ENCODE measurements around the gene RPS16. TPM values are rescaled to one million over a fixed set of nuclear protein-coding genes. Genes with fewer than 3 reads are reported as not detected.

The RPS16 gene
- total RNA-seq, 1 donor from 2014 or later, result 2,362 TPM

- no peak overlapping the region for H3K4me3 ChIP-seq (ENCODE audit: low read depth, low read length)
- no peak for TF ChIP-seq CTCF (conservative IDR thresholded peaks at IDR 0.05; ENCODE audit: low read depth, low read length)
- no peak for DNase-seq (ENCODE audit: low read depth)
These were observed 40.0 kb upstream of the RPS16 start for GRCh38 chr19:39475748-39476147.

- DNase-seq (ENCODE audit: low read depth), result no peak
- peak; percentile 87 for TF ChIP-seq CTCF (conservative IDR thresholded peaks at IDR 0.05; ENCODE audit: low read depth, low read length)
- no peak overlapping the region for H3K4me3 ChIP-seq (ENCODE audit: low read depth, low read length)
These were observed 38.4 kb upstream of the RPS16 start for GRCh38 chr19:39474139-39474620.

GRCh38 chr19:39473443-39473960, 37.8 kb upstream of the RPS16 start:
- DNase-seq (ENCODE audit: low read depth), result no peak
- no peak overlapping the region for H3K4me3 ChIP-seq (ENCODE audit: low read depth, low read length)
- no peak for TF ChIP-seq CTCF (conservative IDR thresholded peaks at IDR 0.05; ENCODE audit: low read depth, low read length)

GRCh38 chr19:39472746-39473442, 37.1 kb upstream of the RPS16 start:
- H3K4me3 ChIP-seq (ENCODE audit: low read depth, low read length), result no peak overlapping the region
- no peak for DNase-seq (ENCODE audit: low read depth)
- no peak for TF ChIP-seq CTCF (conservative IDR thresholded peaks at IDR 0.05; ENCODE audit: low read depth, low read length)

- DNase-seq (ENCODE audit: low read depth), result no peak
- TF ChIP-seq CTCF (conservative IDR thresholded peaks at IDR 0.05; ENCODE audit: low read depth, low read length), result no peak
- H3K4me3 ChIP-seq (ENCODE audit: low read depth, low read length), result no peak overlapping the region
These were observed 36.2 kb upstream of the RPS16 start for GRCh38 chr19:39471756-39472536.

- TF ChIP-seq CTCF (conservative IDR thresholded peaks at IDR 0.05; ENCODE audit: low read depth, low read length), result no peak
- no peak for DNase-seq (ENCODE audit: low read depth)
- H3K4me3 ChIP-seq (ENCODE audit: low read depth, low read length), result no peak overlapping the region
These were observed 35.1 kb upstream of the RPS16 start for GRCh38 chr19:39470724-39471339.

Measured in epithelial cell of proximal tubule (primary cell).